ENCODE data around the gene ADAMTSL1.

Gene ADAMTSL1

GRCh38 chr9:18786911-18787650 lies 313.1 kb downstream of the ADAMTSL1 start:
- no peaks in the 10 kb centered on the region for H3K9me3 ChIP-seq (ENCODE audit: insufficient read depth, low read depth, low read length)
- no peaks in the 10 kb centered on the region for H3K36me3 ChIP-seq (ENCODE audit: insufficient read depth, low read length)
- H3K27ac ChIP-seq (ENCODE audit: low read depth, low read length) = no peak overlapping the region
- H3K4me1 ChIP-seq (ENCODE audit: insufficient read depth, low read length) = no peaks in the 10 kb centered on the region
- H3K9ac ChIP-seq (ENCODE audit: low read depth, low read length) = no peak overlapping the region
- no peaks in the 10 kb centered on the region for H3K27me3 ChIP-seq (ENCODE audit: insufficient read depth, low read length)
- 89% methylated on average over 2 of the region's 2 CpGs for WGBS
- H3K4me3 ChIP-seq (ENCODE audit: low read length) = no peak overlapping the region

DNA sequence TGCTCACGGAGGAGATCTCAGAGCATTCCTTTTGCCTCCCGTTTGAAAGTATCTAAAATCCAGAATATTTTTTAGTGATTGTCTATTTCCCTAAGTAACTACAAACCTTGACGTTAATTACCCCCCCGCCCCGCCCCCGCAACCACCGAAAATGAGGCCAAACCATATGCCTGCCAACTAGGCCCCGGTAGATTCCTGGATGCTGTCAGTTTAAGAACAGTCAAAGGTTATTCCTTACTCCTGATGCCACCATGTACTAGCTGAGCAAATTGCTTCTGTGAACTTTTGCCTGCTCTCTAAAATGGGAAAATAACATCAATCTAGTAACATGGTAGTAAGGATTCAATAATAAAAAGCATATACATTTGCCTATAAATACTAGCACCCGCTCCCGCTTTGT lies 314.3 kb downstream of the ADAMTSL1 start:
- Histone ChIP-seq H3K4me3 (ENCODE audit: low read length) (no peak overlapping the region), H3K27ac (ENCODE audit: low read depth, low read length) (no peak overlapping the region), H3K27me3 (ENCODE audit: insufficient read depth, low read length) (no peaks in the 10 kb centered on the region), H3K36me3 (ENCODE audit: insufficient read depth, low read length) (no peaks in the 10 kb centered on the region), H3K4me1 (ENCODE audit: insufficient read depth, low read length) (no peaks in the 10 kb centered on the region), H3K9me3 (ENCODE audit: insufficient read depth, low read depth, low read length) (no peaks in the 10 kb centered on the region), H3K9ac (ENCODE audit: low read depth, low read length) (no peak overlapping the region)
- WGBS = 93% methylated on average over 10 of the region's 10 CpGs

- Histone ChIP-seq H3K27ac (ENCODE audit: low read depth, low read length) (no peak overlapping the region), H3K9me3 (ENCODE audit: insufficient read depth, low read depth, low read length) (no peaks in the 10 kb centered on the region), H3K27me3 (ENCODE audit: insufficient read depth, low read length) (no peaks in the 10 kb centered on the region), H3K9ac (ENCODE audit: low read depth, low read length) (no peak overlapping the region), H3K36me3 (ENCODE audit: insufficient read depth, low read length) (no peaks in the 10 kb centered on the region), H3K4me3 (ENCODE audit: low read length) (no peak overlapping the region), H3K4me1 (ENCODE audit: insufficient read depth, low read length) (0 out of 2 replicates have a peak, but pooled peaks cover under 1% of the 10 kb centered on the region)
- 42% methylated on average over 4 of the region's 5 CpGs for WGBS
Observed at GRCh38 chr9:18791074-18791473, 317.1 kb downstream of the ADAMTSL1 start.

DNA sequence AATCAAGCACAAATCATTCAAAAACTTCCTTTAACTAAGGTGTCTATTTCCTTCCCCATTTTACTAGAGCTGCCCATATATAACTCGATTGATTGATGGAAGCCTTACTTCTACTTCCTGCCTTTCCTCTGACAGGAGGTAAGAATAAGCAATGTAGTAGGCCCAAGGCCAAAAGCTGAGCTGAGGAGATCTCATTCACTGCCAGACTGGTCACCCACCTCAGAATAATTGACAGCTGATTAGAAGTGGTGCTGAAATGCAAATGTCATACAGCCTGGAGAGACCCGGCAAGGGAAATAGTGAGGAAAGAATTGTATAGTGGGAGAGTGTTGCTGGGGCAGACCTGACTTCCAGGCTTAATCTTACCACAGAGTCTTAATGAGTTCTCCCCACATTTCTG lies 319.2 kb downstream of the ADAMTSL1 start:
- Histone ChIP-seq H3K36me3 (ENCODE audit: insufficient read depth, low read length) (no peaks in the 10 kb centered on the region), H3K4me3 (ENCODE audit: low read length) (no peak overlapping the region), H3K9me3 (ENCODE audit: insufficient read depth, low read depth, low read length) (no peaks in the 10 kb centered on the region), H3K9ac (ENCODE audit: low read depth, low read length) (no peak overlapping the region), H3K27ac (ENCODE audit: low read depth, low read length) (no peak overlapping the region), H3K4me1 (ENCODE audit: insufficient read depth, low read length) (0 out of 2 replicates have a peak, but pooled peaks cover 4% of the 10 kb centered on the region), H3K27me3 (ENCODE audit: insufficient read depth, low read length) (no peaks in the 10 kb centered on the region)
- WGBS = 58% methylated on average over 2 of the region's 2 CpGs

- Histone ChIP-seq H3K9ac (ENCODE audit: low read depth, low read length) (no peak overlapping the region), H3K9me3 (ENCODE audit: insufficient read depth, low read depth, low read length) (no peaks in the 10 kb centered on the region), H3K27ac (ENCODE audit: low read depth, low read length) (no peak overlapping the region), H3K4me1 (ENCODE audit: insufficient read depth, low read length) (peaks cover 13% of the 10 kb centered on the region; the same call in 1 of the 2 replicates), H3K36me3 (ENCODE audit: insufficient read depth, low read length) (no peaks in the 10 kb centered on the region), H3K27me3 (ENCODE audit: insufficient read depth, low read length) (no peaks in the 10 kb centered on the region), H3K4me3 (ENCODE audit: low read length) (no peak overlapping the region)
- WGBS = 80% methylated on average over 5 of the region's 5 CpGs
Observed at GRCh38 chr9:18795947-18796671, 322.2 kb downstream of the ADAMTSL1 start.

- H3K4me3 ChIP-seq (ENCODE audit: low read length) = no peak overlapping the region
- no peaks in the 10 kb centered on the region for H3K27me3 ChIP-seq (ENCODE audit: insufficient read depth, low read length)
- no peaks in the 10 kb centered on the region for H3K9me3 ChIP-seq (ENCODE audit: insufficient read depth, low read depth, low read length)
- no peak overlapping the region for H3K9ac ChIP-seq (ENCODE audit: low read depth, low read length)
- H3K27ac ChIP-seq (ENCODE audit: low read depth, low read length) = no peak overlapping the region
- no peaks in the 10 kb centered on the region for H3K36me3 ChIP-seq (ENCODE audit: insufficient read depth, low read length)
- peaks cover 13% of the 10 kb centered on the region; the same call in 1 of the 2 replicates for H3K4me1 ChIP-seq (ENCODE audit: insufficient read depth, low read length)
- WGBS = 89% methylated on average over 3 of the region's 3 CpGs
Observed at GRCh38 chr9:18796696-18797270, 322.8 kb downstream of the ADAMTSL1 start.

- WGBS = 74% methylated on average over 1 of the region's 1 CpG
- Histone ChIP-seq H3K9me3 (ENCODE audit: insufficient read depth, low read depth, low read length) (no peaks in the 10 kb centered on the region), H3K4me3 (ENCODE audit: low read length) (no peak overlapping the region), H3K36me3 (ENCODE audit: insufficient read depth, low read length) (no peaks in the 10 kb centered on the region), H3K9ac (ENCODE audit: low read depth, low read length) (no peak overlapping the region), H3K27ac (ENCODE audit: low read depth, low read length) (no peak overlapping the region), H3K27me3 (ENCODE audit: insufficient read depth, low read length) (no peaks in the 10 kb centered on the region), H3K4me1 (ENCODE audit: insufficient read depth, low read length) (peaks cover 13% of the 10 kb centered on the region; the same call in 1 of the 2 replicates)
Observed at GRCh38 chr9:18798106-18798505, 324.2 kb downstream of the ADAMTSL1 start.

DNA sequence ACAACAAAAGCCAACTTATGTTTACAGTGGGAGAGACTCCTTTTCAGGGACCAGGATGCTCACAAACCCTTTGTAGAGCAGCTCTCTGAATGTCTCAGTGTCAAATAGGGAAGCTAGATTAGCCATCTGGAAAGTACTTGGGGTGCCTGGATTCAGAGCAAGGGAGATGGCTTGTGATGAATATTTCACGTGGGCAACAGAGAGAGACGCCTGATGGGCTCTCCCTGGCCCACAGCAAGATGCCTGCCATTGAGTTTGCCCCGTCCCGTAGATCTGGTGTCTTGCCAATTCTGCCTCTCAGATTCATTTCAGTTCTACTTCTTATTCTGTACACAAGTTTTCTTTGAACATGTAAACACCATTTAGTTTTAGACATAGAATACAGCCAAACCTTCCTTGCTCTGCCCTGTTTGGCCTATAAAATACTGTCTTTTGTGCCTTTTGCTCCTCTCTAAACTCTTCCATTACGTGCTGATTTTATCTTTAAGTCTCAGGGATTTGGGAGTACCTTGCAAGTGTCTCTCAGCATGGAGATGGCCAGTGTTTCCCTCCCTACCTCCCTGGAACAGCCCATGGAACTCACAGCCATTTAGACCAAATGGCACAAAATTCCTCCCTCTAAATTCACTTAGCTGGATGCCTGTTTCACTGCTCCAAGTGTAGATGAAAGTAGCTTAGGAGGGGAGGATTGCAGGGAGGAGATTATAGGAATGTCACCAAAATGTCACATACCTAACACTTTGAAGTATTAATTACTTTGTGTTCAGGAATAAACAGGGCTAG lies 324.7 kb downstream of the ADAMTSL1 start:
- Histone ChIP-seq H3K4me1 (ENCODE audit: insufficient read depth, low read length) (peaks cover 13% of the 10 kb centered on the region; the same call in 1 of the 2 replicates), H3K36me3 (ENCODE audit: insufficient read depth, low read length) (no peaks in the 10 kb centered on the region), H3K9ac (ENCODE audit: low read depth, low read length) (no peak overlapping the region), H3K27ac (ENCODE audit: low read depth, low read length) (no peak overlapping the region), H3K4me3 (ENCODE audit: low read length) (no peak overlapping the region), H3K27me3 (ENCODE audit: insufficient read depth, low read length) (no peaks in the 10 kb centered on the region), H3K9me3 (ENCODE audit: insufficient read depth, low read depth, low read length) (no peaks in the 10 kb centered on the region)
- WGBS = 87% methylated on average over 5 of the region's 5 CpGs

GRCh38 chr9:18799428-18799827 lies 325.5 kb downstream of the ADAMTSL1 start:
- 78% methylated on average over 2 of the region's 2 CpGs for WGBS
- no peak overlapping the region for H3K9ac ChIP-seq (ENCODE audit: low read depth, low read length)

GRCh38 chr9:18800579-18800978 lies 326.6 kb downstream of the ADAMTSL1 start:
- Histone ChIP-seq H3K4me1 (ENCODE audit: insufficient read depth, low read length) (peaks cover 22% of the 10 kb centered on the region; the same call in 1 of the 2 replicates), H3K4me3 (ENCODE audit: low read length) (no peak overlapping the region), H3K36me3 (ENCODE audit: insufficient read depth, low read length) (no peaks in the 10 kb centered on the region), H3K27me3 (ENCODE audit: insufficient read depth, low read length) (no peaks in the 10 kb centered on the region), H3K9me3 (ENCODE audit: insufficient read depth, low read depth, low read length) (no peaks in the 10 kb centered on the region), H3K9ac (ENCODE audit: low read depth, low read length) (no peak overlapping the region), H3K27ac (ENCODE audit: low read depth, low read length) (no peak overlapping the region)
- WGBS = 100% methylated on average over 3 of the region's 4 CpGs

More at GRCh38 chr9:18799428-18799827, 325.5 kb downstream of the ADAMTSL1 start:
- no peaks in the 10 kb centered on the region for H3K27me3 ChIP-seq (ENCODE audit: insufficient read depth, low read length)
- no peak overlapping the region for H3K27ac ChIP-seq (ENCODE audit: low read depth, low read length)
- peaks cover 13% of the 10 kb centered on the region; the same call in 1 of the 2 replicates for H3K4me1 ChIP-seq (ENCODE audit: insufficient read depth, low read length)
- no peak overlapping the region for H3K4me3 ChIP-seq (ENCODE audit: low read length)
- H3K36me3 ChIP-seq (ENCODE audit: insufficient read depth, low read length) = no peaks in the 10 kb centered on the region
- no peaks in the 10 kb centered on the region for H3K9me3 ChIP-seq (ENCODE audit: insufficient read depth, low read depth, low read length)

All from HUES64 (cell line).